GM10266 (cell line): ENCODE measurements around the gene RIMKLA.

Experiments
- DNase-seq: peaks from one replicate; pipeline ENCODE4 v3.0.0; 2012; ENCODE audit errors: extremely low spot score
- CTCF ChIP-seq: IDR thresholded peaks from 2 replicates; pipeline ENCODE4 v1.5.1; 2012; ENCODE audit warnings: mild to moderate bottlenecking, low read depth; ENCODE audit not compliant: control insufficient read depth, insufficient read depth; ENCODE audit errors: missing control alignments

Gene RIMKLA

GRCh38 chr1:42372796-42373195, 7.8 kb upstream of the RIMKLA start:
- no peak for TF ChIP-seq CTCF
- no peak for DNase-seq

GRCh38 chr1:42379794-42380585, 602 bp upstream of the RIMKLA start:
- TF ChIP-seq CTCF = no peak
- DNase-seq = peak; percentile 55

- DNase-seq = no peak
- no peak for TF ChIP-seq CTCF
Measured at GRCh38 chr1:42381280-42381673, 685 bp downstream of the RIMKLA start.

GRCh38 chr1:42385283-42385682, 4.7 kb downstream of the RIMKLA start:
- no peak for DNase-seq
- TF ChIP-seq CTCF = no peak

GRCh38 chr1:42386051-42386450, 5.5 kb downstream of the RIMKLA start:
- no peak for DNase-seq
- no peak for TF ChIP-seq CTCF

- DNase-seq = no peak
- no peak for TF ChIP-seq CTCF
Measured at GRCh38 chr1:42392255-42392654, 11.7 kb downstream of the RIMKLA start.
